Activated CD4-positive, CD25-positive, alpha-beta regulatory T cell treated with anti-CD3 and anti-CD28 coated beads, Interleukin-2, amount 50 U/mL, for 72 hours (primary cell): ENCODE results near the gene UGT1A3.
"Not testable (repeated sequence)": the region's sequence is repeated elsewhere in the genome, so short reads cannot be mapped to it uniquely, and the experiment has no call there.

ENCODE experiments used
- DNase-seq: peaks from one replicate; pipeline ENCODE4 v3.0.0; 2021

Gene UGT1A3

DNA sequence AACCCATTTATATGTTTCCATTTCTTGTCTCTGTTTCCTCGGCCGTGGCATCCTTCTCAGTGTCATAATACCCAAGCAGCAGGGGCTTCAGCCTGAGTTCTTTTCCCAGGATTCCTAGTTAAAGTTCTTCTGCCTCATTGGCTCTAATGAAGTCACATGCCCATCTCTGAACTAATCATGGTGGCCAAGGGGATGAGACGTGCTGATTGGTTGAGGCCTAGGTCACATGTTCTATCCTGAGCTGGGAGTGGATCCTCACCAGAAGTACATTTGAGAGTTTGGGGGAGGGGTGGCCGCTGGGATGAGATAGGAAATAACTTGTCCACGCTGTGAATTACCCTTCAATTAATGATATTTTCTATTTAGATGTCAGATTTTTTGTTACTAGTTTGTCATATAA, 19.9 kb upstream of the UGT1A3 start:
- no peak for DNase-seq

DNA sequence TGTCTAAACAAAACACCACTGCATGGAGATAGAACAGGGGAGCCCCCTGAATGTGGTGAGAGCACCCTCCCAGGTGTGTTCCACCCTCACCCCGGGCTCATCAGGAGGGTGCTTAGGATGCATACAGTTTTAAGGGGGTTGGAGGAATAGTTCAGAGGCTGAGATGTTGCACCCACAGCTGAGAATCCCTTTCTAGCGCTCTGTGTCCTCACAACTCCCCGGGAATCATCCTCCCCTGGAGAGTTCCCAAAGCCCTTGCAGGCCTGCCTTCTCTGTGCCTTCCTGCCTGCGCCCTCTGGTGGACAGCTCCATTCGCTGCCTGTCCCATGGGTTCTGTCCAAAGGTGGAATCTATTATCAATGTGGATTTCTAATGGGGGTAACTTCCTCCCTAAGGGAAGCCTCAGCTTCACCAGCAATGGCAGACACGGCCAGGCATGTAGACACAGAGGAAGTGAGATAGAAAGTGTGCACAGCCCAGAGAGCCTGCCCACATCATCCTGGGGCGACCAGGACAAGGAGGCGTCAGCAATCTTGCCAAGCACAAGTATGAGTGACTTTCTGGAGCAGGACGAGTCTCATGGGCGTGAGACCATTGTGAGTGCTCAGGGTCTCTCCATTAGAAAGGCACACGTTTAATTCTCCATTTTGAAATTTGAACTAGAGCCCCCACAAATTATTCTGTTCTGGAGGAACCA, 17.4 kb upstream of the UGT1A3 start:
- DNase-seq, result peak; percentile 69

DNA sequence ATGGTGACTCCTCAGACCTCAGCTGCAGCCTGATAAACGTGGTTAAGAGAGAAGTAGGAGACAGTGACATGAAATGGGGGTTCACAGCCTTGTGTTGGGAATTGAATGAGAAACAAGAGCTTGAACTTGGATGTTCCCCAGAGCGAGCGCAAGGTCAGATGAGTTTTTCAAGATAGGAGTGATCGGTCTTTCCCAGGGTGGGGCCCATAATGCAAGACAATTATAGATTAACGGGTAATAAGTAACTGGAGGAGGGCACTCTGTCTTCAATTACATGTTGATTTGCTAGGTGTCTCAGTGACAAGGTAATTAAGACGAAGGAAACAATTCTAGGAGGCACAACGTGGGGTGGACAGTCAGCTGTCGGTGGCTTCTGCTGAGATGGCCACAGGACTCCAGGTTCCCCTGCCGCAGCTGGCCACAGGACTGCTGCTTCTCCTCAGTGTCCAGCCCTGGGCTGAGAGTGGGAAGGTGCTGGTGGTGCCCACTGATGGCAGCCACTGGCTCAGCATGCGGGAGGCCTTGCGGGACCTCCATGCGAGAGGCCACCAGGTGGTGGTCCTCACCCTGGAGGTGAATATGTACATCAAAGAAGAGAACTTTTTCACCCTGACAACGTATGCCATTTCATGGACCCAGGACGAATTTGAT, 16.1 kb upstream of the UGT1A3 start, which contains the start of gene UGT1A5:
Gene UGT1A5, plus strand, starts transcription at position 297 of the 651 bp plus-strand sequence. Its CDS starts 85 bp downstream, at position 382.
- DNase-seq, result no peak

DNA sequence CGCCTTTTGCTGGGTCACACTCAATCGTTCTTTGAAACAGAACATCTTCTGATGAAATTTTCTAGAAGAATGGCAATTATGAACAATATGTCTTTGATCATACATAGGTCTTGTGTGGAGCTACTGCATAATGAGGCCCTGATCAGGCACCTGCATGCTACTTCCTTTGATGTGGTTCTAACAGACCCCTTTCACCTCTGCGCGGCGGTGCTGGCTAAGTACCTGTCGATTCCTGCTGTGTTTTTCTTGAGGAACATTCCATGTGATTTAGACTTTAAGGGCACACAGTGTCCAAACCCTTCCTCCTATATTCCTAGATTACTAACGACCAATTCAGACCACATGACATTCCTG, 15.6 kb upstream of the UGT1A3 start:
- no peak for DNase-seq

DNA sequence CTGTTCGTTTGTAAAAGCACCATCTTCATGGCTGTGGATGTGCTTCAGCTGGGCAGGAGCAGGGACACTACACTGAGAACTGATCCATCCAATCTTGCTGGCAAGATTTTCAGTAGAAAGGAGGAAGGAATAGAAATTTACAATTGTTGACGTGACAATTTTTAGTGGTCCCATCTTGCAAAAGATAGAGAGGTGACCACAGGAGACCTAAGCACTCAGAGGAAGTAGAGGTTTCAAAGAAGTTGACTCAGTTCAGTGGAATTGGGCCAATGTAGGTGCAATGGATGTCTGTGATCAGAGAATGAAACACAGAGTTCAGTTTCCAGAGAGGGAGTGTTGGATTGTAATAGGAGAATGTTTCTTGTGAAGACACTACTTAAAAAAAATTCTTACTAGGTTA, 14.7 kb upstream of the UGT1A3 start:
- no peak for DNase-seq

DNA sequence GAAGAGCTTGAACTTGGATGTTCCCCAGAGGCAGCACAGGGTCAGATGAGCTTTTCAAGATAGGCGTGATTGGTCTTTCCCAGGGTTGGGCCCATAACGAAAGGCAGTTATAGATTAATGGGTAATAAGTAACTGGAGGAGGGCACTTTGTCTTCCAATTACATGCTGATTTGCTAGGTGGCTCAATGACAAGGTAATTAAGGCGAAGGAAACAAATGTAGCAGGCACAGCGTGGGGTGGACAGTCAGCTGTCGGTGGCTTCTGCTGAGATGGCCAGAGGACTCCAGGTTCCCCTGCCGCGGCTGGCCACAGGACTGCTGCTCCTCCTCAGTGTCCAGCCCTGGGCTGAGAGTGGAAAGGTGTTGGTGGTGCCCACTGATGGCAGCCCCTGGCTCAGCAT, 10.3 kb upstream of the UGT1A3 start, which contains the start of gene UGT1A4:
Gene UGT1A4, plus strand, starts transcription at position 185 of the 400 bp plus-strand sequence. Its CDS starts 85 bp downstream, at position 270.
- no peak for DNase-seq

DNA sequence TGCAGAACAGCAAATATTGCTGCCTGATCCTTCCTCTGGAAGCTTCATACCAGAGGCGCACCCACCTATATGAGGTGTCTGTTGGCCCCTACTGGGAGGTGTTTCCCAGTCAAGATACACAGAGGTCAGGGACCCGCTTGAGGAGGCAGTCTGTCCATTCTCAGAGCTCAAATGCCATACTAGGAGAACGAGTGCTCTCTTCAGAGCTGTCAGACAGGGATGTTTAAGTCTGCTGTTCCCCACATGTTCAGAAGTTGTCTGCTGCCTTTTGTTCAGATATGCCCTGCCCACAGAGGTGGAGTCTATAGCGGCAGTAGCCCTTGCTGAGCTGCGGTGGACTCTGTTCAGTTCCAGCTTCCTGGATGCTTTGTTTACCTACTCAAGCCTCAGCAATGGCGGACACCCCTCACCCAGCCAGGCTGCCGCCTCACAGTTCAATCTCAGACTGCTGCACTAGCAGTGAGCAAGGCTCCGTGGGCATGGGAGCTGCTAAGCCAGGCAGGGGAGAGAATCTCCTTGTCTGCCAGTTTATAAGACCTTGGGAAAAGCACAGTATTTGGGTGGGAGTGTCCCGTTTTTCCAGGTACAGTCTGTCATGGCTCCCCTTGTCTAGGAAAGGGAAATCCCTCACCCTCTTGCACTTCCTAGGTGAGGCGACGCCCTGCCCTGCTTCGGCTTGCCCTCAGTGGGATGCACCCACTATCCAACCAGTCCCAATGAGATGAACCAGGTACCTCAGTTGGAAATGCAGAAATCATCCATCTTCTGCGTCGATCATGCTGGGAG, 8.2 kb downstream of the UGT1A3 start:
- DNase-seq, result not testable (repeated sequence)

DNA sequence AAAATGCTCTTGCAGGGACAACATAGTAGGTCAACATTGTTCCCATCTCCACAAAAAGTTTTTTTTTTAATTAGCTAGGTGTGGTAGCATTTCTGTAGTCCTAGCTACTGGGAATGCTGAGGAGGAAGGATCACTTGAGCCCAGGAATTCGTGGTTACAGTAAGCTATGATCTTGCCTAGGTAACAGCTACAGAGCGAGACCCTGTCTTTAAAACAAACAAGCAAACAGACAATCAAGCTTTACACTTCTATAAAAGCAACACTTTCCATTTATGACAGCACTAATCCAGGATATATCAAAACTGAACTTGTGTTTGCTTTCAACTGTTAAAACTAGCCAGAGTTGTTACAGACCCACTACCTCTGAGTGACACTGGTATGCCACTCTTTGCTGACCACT, 12.0 kb downstream of the UGT1A3 start:
- DNase-seq, result no peak

DNA sequence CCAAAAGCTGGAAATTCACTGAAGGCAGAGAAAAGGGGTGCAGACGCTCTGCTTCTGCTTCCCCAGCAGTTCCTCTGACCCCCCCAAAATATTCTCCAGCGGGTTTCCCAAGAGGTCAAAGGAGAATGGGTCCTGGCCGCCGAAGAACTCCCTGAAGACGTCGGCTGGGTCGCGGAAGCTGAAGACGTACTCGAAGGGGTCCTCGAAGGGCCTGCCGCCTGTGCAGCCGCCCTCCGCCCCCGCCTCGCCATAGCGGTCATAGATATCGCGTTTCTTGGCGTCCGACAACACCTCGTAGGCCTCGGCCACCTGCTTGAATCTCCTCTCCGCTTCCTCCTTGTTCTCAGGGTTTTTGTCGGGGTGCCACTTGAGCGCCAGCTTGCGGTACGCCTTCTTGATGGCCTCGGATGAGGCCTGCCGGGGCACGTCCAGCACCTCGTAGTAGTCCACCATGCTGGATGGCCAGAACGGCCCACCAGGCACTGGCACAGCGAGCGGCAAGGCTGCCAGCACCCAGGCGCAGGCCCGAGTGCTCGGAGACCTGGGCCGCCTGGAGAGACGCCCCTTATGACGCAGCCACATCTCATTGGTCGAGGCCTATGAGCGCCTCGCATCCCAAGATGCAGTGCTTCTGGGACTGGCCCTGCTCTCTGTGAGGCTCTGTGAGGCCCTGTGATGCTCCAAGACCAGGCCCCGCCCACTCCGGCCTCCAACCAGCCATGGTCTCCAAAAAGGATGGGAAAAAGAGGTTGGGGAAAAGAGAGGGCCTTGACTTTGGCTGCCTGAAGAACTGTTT, 14.8 kb downstream of the UGT1A3 start:
- DNase-seq, result no peak

DNA sequence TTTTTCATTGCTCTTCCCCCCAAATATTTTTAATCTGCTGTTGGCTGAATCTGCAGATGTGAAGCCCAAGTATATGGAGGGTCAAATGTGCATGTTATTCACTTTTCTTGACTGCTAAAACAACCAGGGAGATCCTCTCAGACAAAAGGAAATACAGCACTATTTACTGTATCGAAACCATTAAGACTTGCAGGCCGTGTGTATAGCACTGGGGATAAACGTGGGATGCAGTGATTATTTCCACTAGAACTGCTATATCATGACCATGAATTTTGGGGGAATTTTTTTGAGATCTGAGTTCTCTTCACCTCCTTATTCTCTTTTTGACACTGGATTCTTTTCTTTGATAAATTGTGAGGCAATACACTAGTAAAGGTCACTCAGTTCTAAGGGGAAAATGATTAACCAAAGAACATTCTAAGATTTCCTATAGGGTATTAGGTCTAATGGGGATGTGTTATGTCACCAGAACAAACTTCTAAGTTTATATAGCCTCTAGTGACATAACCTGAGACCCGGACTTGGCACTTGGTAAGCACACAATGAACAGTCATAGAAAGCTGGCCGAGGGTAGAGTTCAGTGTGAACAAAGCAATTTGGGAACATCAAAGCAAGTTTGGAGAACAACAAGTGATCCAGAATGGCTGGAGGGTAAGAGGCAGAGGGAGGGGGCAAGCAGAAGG, 16.4 kb downstream of the UGT1A3 start:
- no peak for DNase-seq

DNA sequence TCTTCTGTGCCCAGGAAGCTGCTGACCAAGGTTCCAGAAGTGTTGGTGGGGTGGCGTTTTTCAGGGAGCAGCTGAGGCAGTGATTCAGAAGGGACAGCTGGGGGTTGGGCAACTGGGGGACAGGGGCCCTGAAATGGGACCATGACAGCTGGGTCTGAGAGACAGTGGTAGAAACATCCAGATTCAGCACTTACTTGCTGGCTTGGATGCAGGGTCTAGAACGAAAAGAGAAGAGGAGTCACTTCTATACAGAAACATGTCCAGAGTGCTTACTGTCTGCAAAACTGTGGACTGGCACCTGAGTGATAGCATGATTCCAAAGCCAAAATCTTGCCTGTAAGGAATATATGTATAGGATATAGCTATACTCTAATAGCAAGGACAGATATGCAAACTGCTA, 17.0 kb downstream of the UGT1A3 start:
- not testable (repeated sequence) for DNase-seq

DNA sequence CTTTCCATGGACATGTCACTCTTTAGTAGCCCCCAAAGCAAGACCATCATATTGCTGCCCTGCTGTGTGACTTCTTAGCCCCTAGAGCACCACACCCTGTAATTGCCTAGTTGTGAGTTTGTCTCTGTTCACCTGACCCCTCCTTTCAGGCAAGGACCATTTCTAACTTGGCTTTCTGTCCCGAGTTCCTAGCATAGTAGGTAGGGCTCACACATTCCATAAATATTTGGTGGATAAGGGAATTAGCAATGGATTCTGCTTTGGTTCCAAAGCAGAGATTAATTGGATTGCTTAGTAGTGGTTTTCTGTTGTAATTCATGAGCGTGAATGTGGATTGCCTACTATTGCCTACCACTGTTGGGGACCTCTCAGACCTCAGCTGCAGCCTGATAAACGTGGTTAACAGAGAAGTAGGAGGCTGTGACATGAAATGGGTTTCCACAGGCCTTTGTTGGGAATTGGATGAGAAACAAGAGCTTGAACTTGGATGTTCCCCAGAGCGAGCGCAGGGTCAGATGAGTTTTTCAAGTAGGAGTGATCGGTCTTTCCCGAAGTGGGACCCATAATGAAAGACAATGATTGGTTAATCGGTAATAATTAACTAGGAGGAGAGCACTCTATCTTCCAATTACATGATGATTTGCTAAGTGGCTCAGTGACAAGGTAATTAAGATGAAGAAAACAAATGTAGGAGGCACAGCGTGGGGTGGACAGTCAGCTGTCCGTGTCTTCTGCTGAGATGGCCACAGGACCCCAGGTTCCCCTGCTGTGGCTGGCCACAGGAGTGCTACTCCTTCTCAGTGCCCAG, 17.8 kb downstream of the UGT1A3 start:
- DNase-seq, result no peak

DNA sequence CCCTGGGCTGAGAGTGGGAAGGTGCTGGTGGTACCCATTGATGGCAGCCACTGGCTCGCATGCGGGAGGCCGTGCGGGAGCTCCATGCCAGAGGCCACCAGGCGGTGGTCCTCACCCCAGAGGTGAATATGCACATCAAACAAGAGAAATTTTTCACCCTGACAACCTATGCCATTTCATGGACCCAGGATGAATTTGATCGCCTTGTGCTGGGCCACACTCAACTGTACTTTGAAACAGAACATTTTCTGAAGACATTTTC, 18.4 kb downstream of the UGT1A3 start:
- no peak for DNase-seq

DNA sequence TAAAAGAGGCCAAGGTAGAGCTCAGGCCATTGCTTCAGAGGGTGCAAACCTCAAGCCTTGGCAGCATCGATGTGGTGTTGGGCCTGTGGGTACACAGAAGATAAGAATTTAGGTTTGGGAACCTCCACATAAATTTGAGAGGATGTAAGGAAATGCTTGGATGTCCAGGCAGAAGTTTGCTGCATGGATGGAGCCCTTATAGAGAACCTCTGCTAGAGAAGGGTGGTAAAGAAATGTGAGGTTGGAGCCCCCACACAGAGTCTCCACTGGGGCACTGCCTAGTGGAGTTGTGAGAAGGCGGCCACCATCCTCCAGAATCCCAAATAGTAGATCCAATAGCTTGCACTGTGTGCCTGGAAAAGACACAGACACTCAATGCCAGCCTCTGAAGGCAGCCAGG, 21.8 kb downstream of the UGT1A3 start:
- DNase-seq, result not testable (repeated sequence)

DNA sequence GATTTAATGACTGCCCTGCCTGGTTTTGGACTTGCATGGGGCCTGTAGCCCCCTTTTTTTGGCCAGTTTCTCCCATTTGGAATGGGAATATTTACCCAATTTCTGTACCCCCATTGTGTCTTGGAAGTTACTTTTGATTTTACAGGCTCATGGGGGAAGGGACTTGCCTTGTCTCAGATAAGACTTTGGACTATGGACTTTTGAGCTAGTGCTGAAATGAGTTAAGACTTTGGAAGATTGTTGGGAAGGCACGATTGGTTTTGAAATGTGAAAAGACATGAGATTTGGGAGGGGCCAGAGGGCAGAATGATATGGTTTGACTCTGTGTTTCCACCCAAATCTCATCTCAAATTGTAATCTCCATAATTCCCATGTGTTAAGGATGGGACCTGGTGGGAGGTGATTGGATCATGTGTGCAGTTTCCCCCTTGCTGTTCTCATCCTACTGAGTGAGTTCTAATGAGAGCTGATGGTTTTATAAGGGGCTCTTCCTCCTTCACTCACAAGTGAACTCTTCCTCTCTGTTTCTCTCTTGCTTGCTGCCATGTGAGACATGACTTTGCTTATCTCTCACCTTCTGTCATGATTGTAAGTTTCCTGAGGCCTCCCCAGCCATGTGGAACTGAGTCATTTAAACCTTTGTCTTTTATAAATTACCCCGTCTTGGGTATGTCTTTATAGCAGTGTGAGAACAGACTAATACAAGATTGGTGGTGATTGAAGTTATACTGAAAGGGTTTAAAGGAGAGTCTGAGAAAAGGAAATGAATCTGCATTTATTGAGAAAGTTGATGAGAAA, 22.6 kb downstream of the UGT1A3 start:
- DNase-seq, result not testable (repeated sequence)

DNA sequence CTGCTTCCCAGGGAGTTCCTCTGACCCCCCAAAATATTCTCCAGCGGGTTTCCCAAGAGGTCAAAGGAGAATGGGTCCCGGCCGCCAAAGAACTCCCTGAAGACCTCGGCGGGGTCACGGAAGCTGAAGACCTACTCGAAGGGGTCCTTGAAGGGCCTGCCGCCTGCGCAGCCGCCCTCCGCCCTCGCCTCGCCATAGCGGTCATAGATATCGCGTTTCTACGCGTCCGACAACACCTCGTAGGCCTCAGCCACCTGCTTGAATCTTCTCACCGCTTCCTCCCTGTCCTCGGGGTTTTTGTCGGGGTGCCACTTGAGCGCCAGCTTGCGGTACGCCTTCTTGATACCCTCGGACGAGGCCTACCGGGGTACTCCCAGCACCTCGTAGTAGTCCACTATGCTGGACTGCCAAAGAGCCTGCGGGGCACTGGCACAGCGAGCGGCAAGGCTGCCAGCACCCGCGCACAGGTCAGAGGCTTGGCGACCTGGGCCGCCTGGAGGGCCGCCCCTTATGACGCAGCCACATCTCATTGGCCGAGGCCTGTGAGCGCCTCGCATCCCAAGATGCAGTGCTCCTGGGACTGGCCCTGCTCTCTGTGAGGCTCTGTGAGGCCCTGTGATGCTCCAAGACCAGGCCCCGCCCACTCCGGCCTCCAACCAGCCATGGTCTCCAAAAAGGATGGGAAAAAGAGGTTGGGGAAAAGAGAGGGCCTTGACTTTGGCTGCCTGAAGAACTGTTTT, 26.2 kb downstream of the UGT1A3 start:
- no peak for DNase-seq

DNA sequence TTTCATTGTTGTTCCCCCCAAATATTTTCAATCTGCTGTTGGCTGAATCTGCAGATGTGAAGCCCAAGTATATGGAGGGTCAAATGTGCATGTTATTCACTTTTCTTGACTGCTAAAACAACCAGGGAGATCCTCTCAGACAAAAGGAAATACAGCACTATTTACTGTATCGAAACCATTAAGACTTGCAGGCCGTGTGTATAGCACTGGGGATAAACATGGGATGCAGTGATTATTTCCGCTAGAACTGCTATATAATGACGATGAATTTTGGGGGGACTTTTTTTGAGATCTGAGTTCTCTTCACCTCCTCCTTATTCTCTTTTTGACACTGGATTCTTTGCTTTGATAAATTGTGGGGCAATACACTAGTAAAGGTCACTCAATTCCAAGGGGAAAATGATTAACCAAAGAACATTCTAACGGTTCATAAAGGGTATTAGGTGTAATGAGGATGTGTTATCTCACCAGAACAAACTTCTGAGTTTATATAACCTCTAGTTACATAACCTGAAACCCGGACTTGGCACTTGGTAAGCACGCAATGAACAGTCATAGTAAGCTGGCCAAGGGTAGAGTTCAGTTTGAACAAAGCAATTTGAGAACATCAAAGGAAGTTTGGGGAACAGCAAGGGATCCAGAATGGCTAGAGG, 27.7 kb downstream of the UGT1A3 start:
- DNase-seq, result no peak

DNA sequence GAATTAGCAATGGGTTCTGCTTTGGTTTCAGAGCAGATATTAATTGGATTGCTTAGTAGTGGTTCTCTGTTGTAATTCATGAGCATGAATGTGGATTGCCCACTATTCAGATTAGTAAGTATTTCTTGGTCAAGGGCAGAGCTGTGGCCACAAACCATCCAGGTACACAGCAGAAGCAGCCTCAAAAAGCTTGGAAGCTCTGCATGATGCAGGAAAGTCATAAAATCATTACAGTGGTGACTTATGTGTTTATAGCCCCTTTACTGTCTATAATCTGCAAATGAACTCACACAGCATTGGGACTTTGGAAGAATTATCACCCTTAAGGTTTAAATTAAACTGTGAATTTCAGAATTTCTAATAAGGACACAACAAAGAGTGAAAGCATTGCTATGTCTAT, 29.3 kb downstream of the UGT1A3 start:
- DNase-seq, result no peak

DNA sequence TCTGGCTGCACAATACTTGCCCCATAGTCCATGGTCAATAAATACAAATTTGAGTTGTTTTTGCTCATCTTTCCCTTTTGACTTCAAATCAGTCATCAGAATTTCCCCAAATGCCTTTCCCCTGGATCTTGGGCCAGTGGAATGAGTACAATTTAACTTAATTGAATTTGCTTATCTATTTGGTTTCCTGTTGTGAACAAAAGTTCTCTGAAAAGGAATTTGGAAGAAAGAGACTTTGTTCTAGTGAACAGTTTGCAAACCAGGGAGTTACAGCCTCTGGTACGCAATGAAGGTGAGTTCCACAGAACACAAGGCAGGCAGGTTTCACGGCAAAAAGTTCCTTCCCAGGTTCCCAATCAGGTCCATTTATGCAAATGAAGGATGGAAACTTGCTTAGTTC, 30.0 kb downstream of the UGT1A3 start:
- no peak for DNase-seq

DNA sequence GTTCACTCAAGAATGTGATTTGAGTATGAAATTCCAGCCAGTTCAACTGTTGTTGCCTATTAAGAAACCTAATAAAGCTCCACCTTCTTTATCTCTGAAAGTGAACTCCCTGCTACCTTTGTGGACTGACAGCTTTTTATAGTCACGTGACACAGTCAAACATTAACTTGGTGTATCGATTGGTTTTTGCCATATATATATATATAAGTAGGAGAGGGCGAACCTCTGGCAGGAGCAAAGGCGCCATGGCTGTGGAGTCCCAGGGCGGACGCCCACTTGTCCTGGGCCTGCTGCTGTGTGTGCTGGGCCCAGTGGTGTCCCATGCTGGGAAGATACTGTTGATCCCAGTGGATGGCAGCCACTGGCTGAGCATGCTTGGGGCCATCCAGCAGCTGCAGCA, 31.2 kb downstream of the UGT1A3 start, which contains the start of gene UGT1A1:
Gene UGT1A1, plus strand, starts transcription at position 228 of the 400 bp plus-strand sequence. Its CDS starts 18 bp downstream, at position 246.
- DNase-seq, result no peak
